GM21737 (cell line): ENCODE data around the gene TBC1D8.

Source experiments
- ATAC-seq: cut with Tn5 transposase; IDR thresholded peaks from one replicate; pipeline ENCODE4 v1.9.1; 2021; ENCODE audit warnings: mild to moderate bottlenecking, moderate library complexity; ENCODE audit not compliant: unreplicated experiment

Gene TBC1D8

DNA sequence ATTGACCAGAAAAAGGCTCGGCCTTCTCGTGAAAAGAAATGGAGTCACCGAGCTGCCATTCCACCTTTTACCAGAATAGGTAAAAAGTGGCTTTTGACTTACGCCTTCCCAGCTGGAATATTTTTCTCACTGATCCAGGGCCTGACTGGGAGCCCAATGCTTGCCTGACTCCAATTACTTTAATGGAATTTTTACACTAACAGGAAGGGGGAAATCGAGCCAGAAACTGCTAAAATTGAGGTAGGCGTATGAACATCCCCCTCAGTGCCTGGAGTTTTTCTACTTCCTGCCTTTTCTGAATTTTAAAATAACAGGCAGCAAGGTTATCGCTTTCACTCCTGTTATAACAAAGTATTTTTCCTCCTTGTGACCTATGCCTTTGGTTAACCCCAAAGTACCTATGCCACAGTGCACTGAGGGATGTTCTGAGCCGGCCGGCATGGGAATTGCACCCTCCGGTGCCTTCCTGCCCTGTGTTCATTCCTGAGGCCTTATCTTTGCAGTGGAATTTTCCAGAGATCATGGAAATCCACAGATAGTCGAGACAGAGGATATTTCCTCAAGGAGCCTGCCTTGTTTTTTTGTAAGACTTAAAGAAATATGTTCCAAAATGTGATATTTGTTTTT lies 167.4 kb downstream of the TBC1D8 start:
- no peak for ATAC-seq

DNA sequence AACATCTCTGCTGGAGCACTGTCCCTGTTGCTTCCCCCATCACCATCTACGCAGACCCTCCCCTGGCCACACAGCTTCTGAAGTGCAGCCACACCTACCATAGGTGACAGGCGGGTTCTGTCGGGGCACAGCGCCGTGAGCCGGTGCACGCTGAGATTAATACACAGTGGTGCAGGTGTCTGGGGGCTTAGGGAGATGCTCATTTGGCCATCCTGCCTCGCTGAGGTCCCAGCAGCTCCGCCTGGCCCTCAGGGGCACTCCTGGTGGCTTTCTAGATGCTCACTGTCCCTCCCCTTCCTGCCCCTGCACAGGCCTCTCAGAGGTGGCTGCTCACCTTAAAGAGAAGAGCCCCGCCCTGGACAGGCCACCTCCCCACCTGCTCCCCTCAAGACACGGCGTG lies 168.0 kb downstream of the TBC1D8 start:
- no peak for ATAC-seq

DNA sequence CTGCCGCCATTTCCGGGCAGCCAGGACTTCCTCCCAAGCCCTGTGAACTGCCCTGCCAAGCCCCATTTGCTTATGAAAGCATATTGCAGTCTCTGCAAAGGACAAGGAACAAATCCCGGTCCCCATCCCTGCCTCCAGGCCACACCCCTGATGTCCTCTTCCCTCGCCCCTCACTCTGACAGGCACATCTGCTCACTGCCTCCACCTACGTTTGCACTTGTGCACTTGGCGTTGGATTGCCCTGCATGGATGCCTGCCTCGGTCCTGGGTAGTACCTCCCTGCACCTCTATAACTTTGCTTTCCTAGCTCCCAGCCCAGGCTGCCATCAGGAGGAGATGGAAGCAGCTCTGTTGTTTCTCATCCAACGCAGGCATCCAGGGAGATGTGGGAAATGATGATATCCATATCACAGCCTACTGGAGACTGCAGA lies 168.7 kb downstream of the TBC1D8 start:
- no peak for ATAC-seq

DNA sequence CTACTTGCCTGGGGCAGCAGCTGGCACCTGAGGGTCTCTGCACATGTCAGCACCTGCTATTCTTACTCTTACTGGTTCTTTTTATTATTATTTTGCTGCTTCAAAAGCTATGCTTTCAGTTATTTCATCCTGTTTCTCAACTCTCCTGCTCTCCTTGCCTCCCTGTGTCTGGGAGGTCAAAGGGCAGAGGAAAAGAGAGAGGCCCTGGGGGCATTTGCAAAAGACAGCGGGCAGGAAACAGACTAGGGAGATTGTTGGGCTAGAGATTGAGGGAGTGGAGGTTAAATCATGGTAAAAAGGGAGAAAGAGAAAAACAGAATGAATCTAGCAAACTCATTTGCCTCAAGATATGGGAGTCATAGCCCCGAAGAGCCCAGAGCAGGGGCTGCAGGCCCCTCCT lies 170.2 kb downstream of the TBC1D8 start:
- no peak for ATAC-seq

DNA sequence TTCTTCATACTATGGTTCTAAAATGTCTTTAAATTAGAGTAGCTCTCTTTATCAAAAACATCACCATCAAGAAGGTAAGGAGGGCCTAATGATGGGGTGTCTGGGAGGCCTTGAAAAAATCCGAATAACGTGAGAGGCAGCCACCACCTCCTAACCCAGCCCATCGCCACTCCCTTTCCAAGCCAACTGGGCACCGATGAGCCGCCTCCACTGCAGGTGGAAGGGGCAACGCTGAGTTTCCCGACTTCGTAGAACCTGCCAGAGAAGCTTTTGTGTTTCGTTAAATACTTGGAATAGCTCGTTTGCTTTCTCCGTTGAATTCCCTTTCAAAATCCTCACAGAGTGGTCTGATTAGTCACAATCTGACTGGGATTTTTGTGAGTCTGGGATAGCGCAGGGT lies 171.1 kb downstream of the TBC1D8 start:
- ATAC-seq: no peak

DNA sequence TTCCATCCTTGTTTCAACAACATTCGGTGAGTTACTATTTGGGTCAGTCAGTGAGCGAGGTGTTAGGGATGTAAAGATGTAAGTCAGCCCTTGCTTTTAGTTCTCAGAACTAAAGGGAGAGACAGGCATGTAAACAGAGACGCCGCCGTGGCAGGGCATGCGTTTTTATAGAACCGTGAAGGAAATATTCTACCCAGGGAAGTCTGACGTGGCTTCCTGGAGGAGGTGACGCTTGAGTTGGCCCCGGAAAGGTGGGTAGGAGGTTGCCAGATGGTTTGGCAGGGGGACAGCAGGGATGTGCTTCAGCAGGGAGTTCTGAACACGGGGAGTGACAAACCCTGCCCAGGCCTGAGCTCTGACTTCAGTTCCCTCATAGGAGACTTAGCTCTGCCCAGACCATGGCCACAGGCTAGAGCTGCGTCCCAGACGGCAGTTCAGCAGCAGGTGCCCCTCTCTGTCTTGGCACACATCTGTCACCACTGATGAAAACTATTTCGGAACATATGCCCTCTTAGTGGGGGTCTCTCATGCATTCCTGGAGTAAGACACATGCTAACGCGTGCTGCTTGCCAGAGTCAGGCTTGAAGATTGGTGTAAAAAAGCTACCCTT lies 172.5 kb downstream of the TBC1D8 start:
- ATAC-seq: no peak

DNA sequence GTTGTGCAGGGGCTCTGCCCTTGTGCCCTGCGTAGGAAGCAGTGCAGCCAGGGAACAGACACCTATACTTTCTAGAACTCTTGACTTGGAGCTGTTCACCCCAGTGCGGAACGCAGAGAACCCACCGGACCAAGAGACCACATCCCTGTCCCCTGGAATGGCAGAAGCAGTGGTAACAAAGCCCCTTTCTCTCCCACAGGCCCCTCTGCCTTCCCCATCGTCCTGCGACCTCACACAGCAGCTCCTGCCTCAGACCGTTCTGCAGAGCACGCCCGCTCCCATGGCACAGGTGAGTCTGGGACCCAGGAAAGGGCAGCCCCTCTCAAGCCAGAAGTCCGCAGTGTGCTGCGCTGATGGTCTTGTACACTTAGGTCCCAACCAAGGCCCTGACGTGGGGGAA lies 173.7 kb downstream of the TBC1D8 start:
- ATAC-seq: no peak

DNA sequence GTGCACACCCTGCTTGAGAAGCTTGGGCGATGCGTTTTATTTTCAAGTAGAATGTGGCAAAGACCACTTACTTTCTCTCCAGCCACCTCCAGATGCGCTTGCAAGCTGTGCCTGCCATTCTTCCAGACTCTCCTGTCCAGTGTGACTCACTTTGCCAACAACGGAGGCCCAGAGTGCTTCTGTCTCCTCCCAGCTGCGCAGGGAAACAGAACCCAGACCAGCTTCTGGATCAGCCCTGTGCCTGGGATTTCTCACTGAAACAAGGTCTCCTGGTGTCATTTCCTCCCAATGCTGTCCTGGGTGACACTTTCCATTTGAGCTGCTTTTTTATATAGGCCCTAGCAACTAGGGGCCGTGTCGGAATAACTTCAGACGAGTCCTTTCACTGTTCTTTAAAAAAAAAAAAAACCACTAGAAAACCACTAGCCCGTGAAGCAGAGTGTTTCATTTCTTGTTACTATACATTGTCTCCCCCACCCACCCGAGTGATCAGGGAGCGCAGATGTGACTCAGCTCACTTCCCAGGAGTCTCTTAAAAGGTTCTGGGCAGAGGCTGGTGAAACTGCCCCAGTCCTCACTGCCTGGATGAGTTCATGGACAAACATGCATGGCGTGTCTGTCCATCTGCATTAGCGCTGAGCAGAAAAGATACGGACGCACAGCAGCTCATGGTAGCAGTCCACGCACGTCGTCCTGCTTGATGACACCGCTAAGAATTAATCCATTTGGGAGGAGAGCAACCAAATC lies 174.4 kb downstream of the TBC1D8 start:
- ATAC-seq: peak; percentile 73

DNA sequence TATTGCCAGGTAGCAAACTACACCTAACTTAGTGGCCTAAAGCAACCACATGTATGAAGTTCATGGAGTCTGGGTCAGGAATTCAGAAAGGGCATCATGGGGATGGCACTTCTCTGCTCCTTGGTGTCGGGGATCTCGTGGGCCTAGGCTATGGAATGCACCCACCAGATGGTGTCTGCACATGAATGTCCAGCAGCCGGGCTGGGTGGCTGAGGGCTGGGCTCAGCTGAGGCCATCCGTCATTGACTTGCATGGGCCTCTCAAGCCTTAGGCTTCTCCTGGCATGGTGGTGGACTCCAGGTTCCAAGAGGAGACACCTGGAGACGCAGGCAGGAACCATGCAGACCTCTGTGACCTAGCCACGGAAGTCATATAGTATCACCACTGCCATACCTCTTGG lies 175.1 kb downstream of the TBC1D8 start:
- ATAC-seq: no peak

DNA sequence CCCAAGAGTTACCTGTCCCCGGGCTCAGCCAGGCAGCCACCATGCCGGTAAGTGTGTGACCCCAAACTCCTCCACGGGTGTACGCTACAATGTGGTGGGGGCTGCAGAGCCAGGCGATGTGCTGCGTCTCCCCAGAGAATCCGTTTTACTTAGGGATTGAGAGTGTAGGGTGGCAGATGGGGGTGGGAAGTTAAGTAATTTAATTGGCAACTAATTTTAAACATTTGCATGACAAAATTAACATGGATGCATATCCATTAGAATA lies 175.7 kb downstream of the TBC1D8 start:
- no peak for ATAC-seq

DNA sequence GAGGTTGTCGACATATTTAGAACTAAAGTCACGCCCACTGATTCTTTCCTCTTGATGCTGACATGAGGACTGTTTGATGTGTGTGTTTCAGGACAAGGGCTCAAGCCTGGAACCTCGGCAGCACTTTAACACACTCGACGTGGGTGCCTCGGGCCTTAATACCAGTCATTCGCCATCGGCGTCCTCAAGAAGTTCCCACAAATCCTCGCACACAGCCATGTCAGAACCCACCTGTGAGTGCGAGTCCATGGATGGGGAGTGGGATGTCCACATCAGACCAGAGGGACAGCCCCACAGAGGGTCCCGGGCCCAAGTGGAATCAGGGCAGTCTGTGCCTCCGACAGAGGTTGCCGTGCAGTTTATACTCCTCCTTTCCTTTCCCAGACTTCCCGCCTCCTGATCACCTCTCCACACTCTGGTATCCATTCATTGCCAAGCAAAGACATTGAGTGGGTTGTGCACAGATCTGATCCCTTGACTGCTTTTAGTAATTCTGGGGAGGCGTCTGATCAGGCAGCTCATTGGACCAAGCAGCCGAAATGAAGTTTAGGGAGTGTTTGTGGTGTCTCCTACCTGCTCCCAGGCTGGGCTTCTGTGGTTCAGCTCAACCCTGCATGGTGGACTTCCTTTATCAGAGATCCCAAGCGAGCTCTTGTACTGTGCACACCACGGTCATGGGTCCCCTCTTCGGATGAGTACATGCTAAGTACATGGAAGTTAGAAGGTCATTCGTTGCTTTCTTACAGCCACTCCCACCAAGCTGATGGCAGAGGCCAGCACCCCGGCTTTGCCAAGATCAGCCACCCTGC lies 176.3 kb downstream of the TBC1D8 start:
- ATAC-seq: no peak

DNA sequence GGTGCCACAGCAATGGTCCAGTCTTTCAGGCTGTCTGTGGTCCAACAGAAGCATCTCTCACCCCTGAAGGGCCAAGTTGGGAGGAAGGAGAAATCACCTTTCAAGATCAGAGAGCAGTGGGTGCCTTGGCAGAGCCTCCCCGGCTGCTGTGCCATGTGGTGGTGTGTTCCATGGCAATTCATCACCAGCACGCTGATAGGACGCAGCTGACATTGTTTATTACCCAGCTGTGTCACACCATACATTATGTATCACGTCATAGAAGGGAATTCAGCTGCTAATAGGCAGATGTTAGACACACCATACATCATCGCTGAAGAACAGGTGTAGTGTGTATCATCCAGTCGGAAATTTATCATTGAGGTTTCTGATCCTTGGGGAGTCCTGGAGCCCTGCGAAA lies 178.7 kb downstream of the TBC1D8 start:
- ATAC-seq: no peak

DNA sequence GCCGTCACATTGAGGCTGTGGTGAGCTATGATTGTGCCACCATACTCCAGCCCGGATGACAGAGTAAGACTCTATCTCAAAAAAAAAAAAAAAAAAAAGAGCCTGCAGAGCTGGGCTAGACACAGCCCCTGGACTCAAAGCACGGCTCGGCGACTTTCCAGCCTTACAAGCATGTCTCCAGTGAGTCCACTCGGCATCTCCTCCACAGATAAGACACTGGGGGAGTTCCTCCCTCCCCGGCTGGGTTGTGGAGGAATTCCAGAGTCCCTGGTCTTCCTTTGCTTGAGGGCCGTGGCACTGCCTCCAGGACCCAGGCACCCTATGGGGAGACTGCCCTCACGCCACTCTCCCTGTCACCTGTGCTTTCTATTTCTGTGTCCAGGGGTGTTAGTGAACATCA lies 180.0 kb downstream of the TBC1D8 start:
- no peak for ATAC-seq

DNA sequence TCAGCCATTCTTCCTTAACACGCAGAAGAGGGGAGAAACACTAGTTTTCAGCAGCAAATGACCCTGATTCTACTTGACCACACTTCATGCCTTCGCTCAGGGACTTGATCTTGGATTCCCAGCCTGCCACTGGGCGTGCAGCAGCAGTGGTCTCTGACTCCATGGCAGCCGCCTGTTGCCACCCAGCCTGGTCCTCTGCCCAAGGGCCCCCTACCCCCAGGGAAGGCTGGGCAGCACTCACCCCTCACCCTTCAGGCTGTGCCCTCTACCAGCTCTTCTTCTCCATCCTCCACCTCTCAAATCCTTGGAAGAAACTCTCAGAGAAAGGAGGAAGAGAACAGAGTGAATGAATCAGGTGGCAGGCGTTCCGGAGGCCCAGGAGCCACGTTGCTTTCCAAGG lies 181.2 kb downstream of the TBC1D8 start:
- no peak for ATAC-seq

DNA sequence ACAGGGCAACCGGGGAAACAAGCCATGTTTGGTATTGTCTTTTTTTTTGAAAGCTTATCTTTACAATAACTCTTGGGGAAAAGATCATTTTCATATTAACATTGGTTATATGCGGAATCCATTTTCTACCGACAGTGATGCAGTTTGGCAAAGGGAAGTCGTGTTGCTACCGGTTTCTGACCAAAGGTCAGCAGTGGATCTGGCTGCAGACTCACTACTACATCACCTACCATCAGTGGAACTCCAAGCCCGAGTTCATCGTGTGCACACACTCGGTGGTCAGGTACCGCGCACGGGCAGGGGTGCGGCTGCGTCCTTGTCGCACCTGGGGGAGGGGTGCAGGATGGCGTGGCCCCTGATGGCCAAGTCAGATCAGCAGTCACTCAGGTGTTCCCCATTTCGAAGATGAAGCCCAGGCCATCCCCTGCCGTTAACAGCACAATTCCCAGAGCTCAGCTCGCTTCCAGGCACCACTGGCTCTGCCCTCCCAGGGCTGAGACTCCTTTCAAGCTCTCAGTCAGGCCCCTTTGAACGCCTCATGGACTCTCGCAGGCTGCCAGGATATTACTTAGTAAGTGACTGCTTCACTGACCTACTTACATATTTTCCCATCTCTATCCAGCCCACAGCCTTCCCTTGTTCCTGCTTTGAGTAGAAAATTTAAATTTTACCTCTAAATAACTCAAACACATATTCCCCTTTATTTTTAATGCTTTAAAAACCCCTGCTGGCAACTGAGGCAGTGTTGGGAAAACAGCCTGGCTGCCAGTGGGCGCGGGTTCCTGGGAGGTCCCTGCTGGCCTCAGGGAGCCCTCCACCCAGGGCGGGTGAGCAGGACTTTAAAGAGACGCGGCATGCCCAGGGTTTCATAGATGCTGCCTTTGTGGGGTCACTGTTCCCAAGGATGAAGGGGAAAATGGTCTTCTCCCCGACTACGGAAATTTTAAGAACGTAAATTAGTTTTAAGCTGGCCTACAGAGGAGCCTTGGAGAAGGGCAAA lies 182.7 kb downstream of the TBC1D8 start:
- no peak for ATAC-seq

DNA sequence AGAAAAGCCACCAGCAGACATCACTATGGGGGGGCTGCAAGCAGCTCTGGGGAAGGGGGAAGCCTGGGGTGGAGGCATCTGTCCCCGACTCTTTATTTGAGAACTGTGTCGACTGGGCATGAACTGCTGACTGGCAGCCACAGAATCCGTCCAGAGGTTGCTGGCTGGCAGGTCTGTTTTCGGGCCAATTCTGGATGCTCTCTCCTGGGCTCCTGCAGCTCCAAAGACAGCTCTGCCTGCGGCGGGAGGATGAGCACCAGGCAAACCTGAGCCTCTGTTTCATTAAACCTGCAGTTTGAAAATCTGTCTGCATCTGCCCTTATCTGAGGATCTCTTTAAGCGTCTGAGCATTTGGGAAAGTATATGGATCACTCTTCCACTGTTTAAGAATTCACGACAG lies 183.5 kb downstream of the TBC1D8 start:
- ATAC-seq: no peak

DNA sequence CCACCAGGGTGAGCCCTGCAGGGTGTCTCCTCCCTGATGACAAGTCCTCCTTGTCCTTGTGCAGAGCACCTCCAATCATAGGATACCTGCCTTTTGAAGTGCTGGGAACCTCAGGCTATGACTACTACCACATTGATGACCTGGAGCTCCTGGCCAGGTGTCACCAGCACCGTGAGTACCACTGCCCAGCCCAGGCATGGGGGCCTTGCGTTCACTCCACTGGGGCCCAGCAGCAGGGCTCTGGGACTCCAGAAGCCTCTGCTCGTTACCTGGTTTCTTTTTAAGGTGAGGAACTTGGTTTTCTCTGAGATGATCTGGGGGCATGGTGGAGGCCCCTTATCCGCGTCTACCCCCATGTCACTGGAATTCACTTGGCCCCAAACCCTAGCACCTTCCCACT lies 185.6 kb downstream of the TBC1D8 start:
- no peak for ATAC-seq

DNA sequence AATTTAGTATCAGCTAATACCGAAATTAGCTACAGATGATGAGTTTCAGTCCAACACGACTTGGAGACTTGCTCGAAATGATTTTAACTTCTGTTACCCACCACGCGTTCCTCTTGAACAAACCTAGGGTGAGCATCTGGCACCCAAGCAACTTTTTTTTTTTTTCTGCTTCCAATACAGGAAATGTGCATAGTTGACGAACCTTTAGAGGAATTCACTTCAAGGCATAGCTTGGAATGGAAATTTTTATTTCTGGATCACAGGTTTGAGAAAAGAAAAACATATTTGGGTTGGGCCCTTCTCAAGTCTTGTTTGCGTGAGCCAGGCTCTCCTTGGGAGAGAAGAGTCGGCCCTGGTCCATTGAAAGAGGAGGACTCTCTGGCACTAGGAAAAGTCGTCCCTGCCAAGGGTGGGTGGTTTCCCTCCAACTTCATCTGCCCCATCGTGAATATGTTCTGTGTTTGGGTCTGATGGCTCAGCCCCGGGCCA lies 186.5 kb downstream of the TBC1D8 start:
- ATAC-seq: no peak

DNA sequence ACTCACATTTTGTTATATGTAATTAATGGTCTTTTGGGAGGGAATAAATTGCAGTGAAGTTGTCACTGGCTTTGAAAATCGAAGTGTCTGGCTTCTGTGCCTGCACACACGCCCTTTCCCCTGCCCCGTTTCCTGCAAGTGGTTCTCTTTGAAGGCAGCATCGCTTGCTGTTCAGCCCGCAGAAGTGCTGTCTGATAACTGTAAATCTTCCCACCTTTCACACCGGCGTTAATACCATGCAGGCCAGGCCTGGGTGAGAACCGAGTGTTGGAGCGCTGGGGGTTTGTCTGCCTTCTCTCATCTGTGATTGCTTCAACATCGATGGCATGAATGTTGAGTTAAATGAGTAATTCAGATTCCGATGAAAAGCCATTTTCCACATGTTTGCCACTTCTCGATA lies 187.0 kb downstream of the TBC1D8 start:
- ATAC-seq: no peak

DNA sequence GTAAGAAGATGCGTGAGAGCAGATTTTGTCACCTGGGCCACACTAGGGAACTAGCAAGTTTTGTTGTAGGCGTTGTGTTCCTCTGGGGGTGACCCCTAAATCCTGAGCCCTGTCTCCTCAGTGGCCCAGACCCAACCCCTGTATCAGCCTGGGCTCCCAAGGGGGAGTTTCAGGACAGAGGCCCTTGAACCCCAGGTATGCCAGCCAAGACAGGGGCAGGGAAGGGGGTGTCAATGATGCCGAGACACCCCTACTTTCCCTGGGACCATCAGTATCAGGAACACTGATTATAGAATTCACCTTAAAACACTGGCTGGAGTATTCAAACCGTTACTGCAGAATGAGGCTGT lies 188.2 kb downstream of the TBC1D8 start:
- ATAC-seq: no peak
